Measurements from ENCODE around the gene IRAK4. TPM values are rescaled to one million over a fixed set of nuclear protein-coding genes. Genes with fewer than 3 reads are reported as not detected.

Gene IRAK4
- total and polyA plus RNA-seq, 2 experiments from 2014 or later, result 11.5 to 24.0 TPM

DNA sequence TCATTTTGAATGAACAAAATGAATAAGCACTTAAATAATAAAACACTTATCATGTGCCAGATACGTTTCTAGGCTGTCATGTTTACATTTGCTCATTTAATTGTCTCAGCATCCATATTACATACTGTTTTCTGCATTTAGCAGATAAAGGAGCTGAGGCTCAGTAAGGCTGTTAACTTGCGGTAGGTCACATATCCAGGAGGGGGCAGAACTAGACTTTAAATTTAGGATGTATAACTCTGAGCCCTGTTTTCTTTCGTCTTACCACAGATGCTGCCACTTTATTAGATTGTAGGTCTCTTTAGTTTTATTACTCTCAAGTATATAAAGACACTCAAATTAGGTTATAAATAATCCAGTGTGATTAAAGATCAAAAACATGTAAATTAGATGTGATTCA is 17.7 kb downstream of the IRAK4 start:
- Histone ChIP-seq H3K9ac (no peak overlapping the region), H3K27me3 (replicated peaks; ENCODE audit: insufficient read depth) (no peaks in the 10 kb centered on the region), H3K79me2 (ENCODE audit: insufficient read depth) (no peaks in the 10 kb centered on the region), H3K36me3 (ENCODE audit: low read depth) (peaks cover 21% of the 10 kb centered on the region), H3K9me2 (ENCODE audit: insufficient read depth) (no peaks in the 10 kb centered on the region), H3K27ac (no peak overlapping the region), H3K4me3 (no peak overlapping the region), H3K9me3 (ENCODE audit: low read depth) (no peaks in the 10 kb centered on the region), H4K20me1 (ENCODE audit: insufficient read depth) (no peaks in the 10 kb centered on the region), H3F3A (ENCODE audit: insufficient read depth) (no peaks in the 10 kb centered on the region), H3K4me2 (ENCODE audit: unreplicated experiment) (no peak overlapping the region), H3K4me1 (ENCODE audit: insufficient read depth) (no peaks in the 10 kb centered on the region), H2AFZ (no peak overlapping the region)
- TF ChIP-seq EZH2phosphoT487 (IDR thresholded peaks at IDR 0.05; ENCODE audit: insufficient read depth, low read depth), result no peak
- in situ Hi-C loops (cut with MboI), result no loop called here
- peak; percentile 49 for DNase-seq
- WGBS, 2 experiments (ENCODE audit: low coverage in 1 of 2, low lambda C conversion rate in 2 of 2, missing lambda C conversion rate in 2 of 2), result 70 to 71% methylated on average over 3 of the region's 3 CpGs

DNA sequence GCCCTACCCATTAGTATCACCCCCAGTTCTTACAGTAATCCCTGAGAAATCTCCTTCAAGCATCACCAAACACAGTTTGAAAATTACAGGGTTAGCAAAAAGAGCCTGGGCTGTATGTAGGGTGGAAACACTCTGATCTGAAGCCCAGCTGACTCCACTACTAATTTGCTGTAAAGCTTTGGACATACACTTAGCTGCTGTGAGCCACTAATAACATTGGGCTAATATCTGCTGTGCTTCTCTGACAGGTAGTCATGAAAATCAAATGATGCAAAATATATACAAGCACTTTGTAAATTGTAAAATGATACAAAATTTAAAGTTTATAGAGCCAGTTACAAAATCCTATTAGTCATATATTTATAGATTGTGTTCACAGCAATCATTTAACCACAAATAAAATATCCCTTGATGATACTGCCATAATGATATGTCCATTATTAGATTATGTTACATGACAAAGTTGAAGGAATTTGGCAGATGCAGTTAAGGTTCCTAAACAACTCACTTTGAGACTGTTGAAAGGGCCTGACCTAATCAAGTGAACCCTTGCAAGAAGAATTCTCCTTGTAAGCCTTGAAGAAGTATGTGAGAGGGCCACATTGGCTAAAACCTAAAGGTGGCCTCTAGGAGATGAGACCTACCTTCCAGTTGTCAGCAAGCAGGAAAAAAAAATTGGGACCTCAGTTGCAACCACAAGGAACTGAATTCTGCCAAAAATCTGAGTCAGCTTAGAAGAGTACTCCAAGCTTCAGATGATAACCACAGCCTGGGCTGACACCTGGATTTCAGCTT is 28.3 kb downstream of the IRAK4 start:
- peaks cover 8% of the 10 kb centered on the region for H3K36me3 ChIP-seq (ENCODE audit: low read depth)
- H3K4me2 ChIP-seq (ENCODE audit: unreplicated experiment), result no peak overlapping the region
- in situ Hi-C loops (cut with MboI), result no loop called here
- no peak overlapping the region for H3K9ac ChIP-seq
- TF ChIP-seq EZH2 (IDR thresholded peaks at IDR 0.05; ENCODE audit: insufficient read depth, poor library complexity, severe bottlenecking), result no peak
- TF ChIP-seq EZH2phosphoT487 (IDR thresholded peaks at IDR 0.05; ENCODE audit: insufficient read depth, low read depth), result no peak
- no peak overlapping the region for H2AFZ ChIP-seq
- no peaks in the 10 kb centered on the region for H3K79me2 ChIP-seq (ENCODE audit: insufficient read depth)
- H4K20me1 ChIP-seq (ENCODE audit: insufficient read depth), result no peaks in the 10 kb centered on the region
- H3F3A ChIP-seq (ENCODE audit: insufficient read depth), result peaks cover 16% of the 10 kb centered on the region; the same call in 1 of the 2 replicates
- no peaks in the 10 kb centered on the region for H3K4me1 ChIP-seq (ENCODE audit: insufficient read depth)
- H3K27ac ChIP-seq, result no peak overlapping the region
- H3K4me3 ChIP-seq, result no peak overlapping the region
- H3K9me2 ChIP-seq (ENCODE audit: insufficient read depth), result no peaks in the 10 kb centered on the region
- H3K9me3 ChIP-seq (ENCODE audit: low read depth), result no peaks in the 10 kb centered on the region
- peak; percentile 35 for DNase-seq
- no peaks in the 10 kb centered on the region for H3K27me3 ChIP-seq (replicated peaks; ENCODE audit: insufficient read depth)

DNA sequence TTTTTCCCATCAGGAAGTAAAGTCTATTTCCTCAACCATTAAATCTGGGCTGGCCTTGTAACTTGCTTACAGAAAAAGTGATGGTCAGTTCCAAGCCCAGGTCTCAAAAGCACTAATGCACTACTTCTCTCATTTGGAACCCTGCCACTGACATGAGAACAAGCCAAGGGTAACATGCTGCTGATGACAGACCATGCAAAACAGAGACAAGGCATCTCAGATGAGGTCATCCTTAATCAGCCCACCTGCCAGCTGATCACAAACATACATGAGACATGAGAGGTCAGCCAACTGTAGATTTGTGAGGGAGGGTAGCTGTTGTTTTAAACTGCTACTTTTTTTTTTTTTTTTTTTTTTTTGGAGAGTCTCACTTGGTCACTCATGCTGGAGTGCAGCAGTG is 31.2 kb downstream of the IRAK4 start:
- H3K4me1 ChIP-seq (ENCODE audit: insufficient read depth), result no peaks in the 10 kb centered on the region
- peaks cover 9% of the 10 kb centered on the region; the same call in 1 of the 2 replicates for H3K36me3 ChIP-seq (ENCODE audit: low read depth)
- no peaks in the 10 kb centered on the region for H3K27me3 ChIP-seq (replicated peaks; ENCODE audit: insufficient read depth)
- peaks cover 24% of the 10 kb centered on the region for H3F3A ChIP-seq (ENCODE audit: insufficient read depth)
- TF ChIP-seq EZH2 (IDR thresholded peaks at IDR 0.05; ENCODE audit: insufficient read depth, poor library complexity, severe bottlenecking) (no peak), EZH2phosphoT487 (IDR thresholded peaks at IDR 0.05; ENCODE audit: insufficient read depth, low read depth) (no peak)
- H3K9ac ChIP-seq, result no peak overlapping the region
- no peak overlapping the region for H3K4me2 ChIP-seq (ENCODE audit: unreplicated experiment)
- H4K20me1 ChIP-seq (ENCODE audit: insufficient read depth), result no peaks in the 10 kb centered on the region
- no peaks in the 10 kb centered on the region for H3K79me2 ChIP-seq (ENCODE audit: insufficient read depth)
- H3K9me2 ChIP-seq (ENCODE audit: insufficient read depth), result no peaks in the 10 kb centered on the region
- in situ Hi-C loops (cut with MboI), result no loop called here
- peak; percentile 24 for DNase-seq
- H3K27ac ChIP-seq, result no peak overlapping the region
- H2AFZ ChIP-seq, result no peak overlapping the region
- no peak overlapping the region for H3K4me3 ChIP-seq
- H3K9me3 ChIP-seq (ENCODE audit: low read depth), result no peaks in the 10 kb centered on the region

DNA sequence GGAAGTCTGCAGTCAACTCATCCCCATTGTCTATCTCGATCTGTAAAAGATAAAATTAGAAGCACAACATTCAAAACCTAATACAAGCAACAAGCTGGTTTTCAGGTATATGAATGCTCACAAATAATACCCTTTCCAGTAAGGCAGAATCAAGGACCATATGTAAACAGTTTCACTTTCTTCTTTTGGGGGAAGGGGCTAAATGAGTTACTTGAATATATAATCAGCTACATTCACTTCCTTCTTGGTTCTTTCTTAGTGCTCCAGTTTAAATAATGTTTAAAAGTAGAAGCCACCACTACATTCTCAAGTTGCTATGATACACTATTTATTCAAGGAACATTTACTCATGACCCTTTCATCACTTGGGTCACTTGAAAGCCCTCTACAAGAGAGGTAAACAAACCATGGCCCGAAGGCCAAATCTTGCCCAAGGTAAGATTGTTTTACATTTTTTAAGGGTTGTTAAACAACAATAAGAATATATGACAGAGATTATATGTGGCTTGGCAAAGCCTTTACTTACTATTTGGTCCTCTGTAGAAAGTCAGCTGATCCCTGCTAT is 37.0 kb downstream of the IRAK4 start:
- Histone ChIP-seq H2AFZ (no peak overlapping the region), H3K4me2 (ENCODE audit: unreplicated experiment) (no peak overlapping the region), H3K4me3 (no peak overlapping the region), H3K36me3 (ENCODE audit: low read depth) (peaks cover 67% of the 10 kb centered on the region), H3K9me3 (ENCODE audit: low read depth) (no peaks in the 10 kb centered on the region), H3K79me2 (ENCODE audit: insufficient read depth) (peaks cover 10% of the 10 kb centered on the region; the same call in 1 of the 2 replicates), H3K4me1 (ENCODE audit: insufficient read depth) (no peaks in the 10 kb centered on the region), H3F3A (ENCODE audit: insufficient read depth) (peaks cover 30% of the 10 kb centered on the region; the same call in 1 of the 2 replicates), H4K20me1 (ENCODE audit: insufficient read depth) (no peaks in the 10 kb centered on the region), H3K27me3 (replicated peaks; ENCODE audit: insufficient read depth) (no peaks in the 10 kb centered on the region), H3K27ac (no peak overlapping the region), H3K9ac (no peak overlapping the region), H3K9me2 (ENCODE audit: insufficient read depth) (no peaks in the 10 kb centered on the region)
- in situ Hi-C loops (cut with MboI), result no loop called here
- no peak for DNase-seq
- TF ChIP-seq EZH2phosphoT487 (IDR thresholded peaks at IDR 0.05; ENCODE audit: insufficient read depth, low read depth) (no peak), EZH2 (IDR thresholded peaks at IDR 0.05; ENCODE audit: insufficient read depth, poor library complexity, severe bottlenecking) (no peak)
- WGBS, 2 experiments (ENCODE audit: low coverage in 1 of 2, low lambda C conversion rate in 2 of 2, missing lambda C conversion rate in 2 of 2), result 95 to 99% methylated on average over 2 of the region's 2 CpGs

Measured in GM23248 (cell line).